Measurements from ENCODE around the gene TTF2. TPM values are rescaled to one million over a fixed set of nuclear protein-coding genes. Genes with fewer than 3 reads are reported as not detected.

Gene TTF2
- total RNA-seq (2022) (31.9 and 33.4 TPM in 2 replicates), Bru-seq, nascent RNA (percentile 75 among the genes with signal in this experiment), BruChase-seq, experiment 1, labeled RNA remaining after a 2-hour chase (percentile 80 among the genes with signal in this experiment), BruChase-seq, experiment 2, labeled RNA remaining after a 6-hour chase (percentile 76 among the genes with signal in this experiment)
- long read RNA-seq, full-length matches to known transcripts: 8 of 22 reads
- long read RNA-seq, partial matches to known transcripts: 4 of 22 reads
- long read RNA-seq, other reads (novel, unspliced or antisense): 10 of 22 reads

GRCh38 chr1:117059678-117060440 lies at the start of gene TTF2:
TSS of gene TTF2 (plus strand) at chr1:117060326. CDS start at chr1:117060347, 21 bp downstream.
- ChIA-PET POLR2A (interaction anchor here (0.8 to 1.8 kb wide), 4 partner anchors 12 to 217 kb away, joined by 3 to 7 read pairs (median 4); no protein-coding TSS in a partner anchor), CTCF (interaction anchor here (0.7 to 1.8 kb wide), 11 partner anchors 21 to 485 kb away, joined by 3 to 7 read pairs (median 4); no protein-coding TSS in a partner anchor)
- no peaks in the 10 kb centered on the region for H3K4me1 Mint-ChIP-seq (ENCODE audit: low read depth, unreplicated experiment)
- intact Hi-C loops (cut with micrococcal nuclease; ENCODE audit: unreplicated experiment): loop anchor here (1.0 to 10.0 kb wide), 4 partner anchors 61 to 205 kb away; partner anchors contain the start of gene TRIM45
- peaks cover 8% of the 10 kb centered on the region for H3K36me3 Mint-ChIP-seq (ENCODE audit: insufficient read depth, unreplicated experiment)
- H3K9me3 Mint-ChIP-seq (ENCODE audit: unreplicated experiment): no peaks in the 10 kb centered on the region
- peak in 1 of 2 experiments; percentile 5 for TF ChIP-seq CTCF (IDR thresholded peaks at IDR 0.05; ENCODE audit: insufficient read depth in 1 of 2, low read depth in 1 of 2, low read length in 1 of 2, severe bottlenecking in 1 of 2, unreplicated experiment in 1 of 2)
- H3K4me3 Mint-ChIP-seq (ENCODE audit: unreplicated experiment): no peak within 1 kb of the TSS
- peak within 1 kb of the TSS; percentile 64 for H3K4me3 ChIP-seq (ENCODE audit: low read depth, low read length)
- BruUV-seq (replicated peaks): no TSS peak
- no peaks in the 10 kb centered on the region; the same call in 1 of the 2 replicates for H3K4me1 ChIP-seq
- no peak within 1 kb of the TSS for H3K27ac Mint-ChIP-seq (ENCODE audit: unreplicated experiment)
- H3K27me3 ChIP-seq (replicated peaks; ENCODE audit: control insufficient read depth, insufficient read depth, low read length): no peaks in the 10 kb centered on the region
- H3K36me3 ChIP-seq (ENCODE audit: control insufficient read depth, insufficient read depth, low read length): no peaks in the 10 kb centered on the region
- H3K9me3 ChIP-seq: no peaks in the 10 kb centered on the region
- DNase-seq: peak; percentile 95 to 97
- H3K27me3 Mint-ChIP-seq (ENCODE audit: insufficient read depth, unreplicated experiment): no peaks in the 10 kb centered on the region

- Mint-ChIP-seq H3K27ac (ENCODE audit: unreplicated experiment) (no peak overlapping the region), H3K4me1 (ENCODE audit: low read depth, unreplicated experiment) (peaks cover 5% of the 10 kb centered on the region), H3K27me3 (ENCODE audit: insufficient read depth, unreplicated experiment) (no peaks in the 10 kb centered on the region), H3K9me3 (ENCODE audit: unreplicated experiment) (no peaks in the 10 kb centered on the region), H3K4me3 (ENCODE audit: unreplicated experiment) (no peak overlapping the region), H3K36me3 (ENCODE audit: insufficient read depth, unreplicated experiment) (no peaks in the 10 kb centered on the region)
- CTCF ChIA-PET: no interaction called here
- Histone ChIP-seq H3K27me3 (replicated peaks; ENCODE audit: control insufficient read depth, insufficient read depth, low read length) (no peaks in the 10 kb centered on the region), H3K4me3 (ENCODE audit: low read depth, low read length) (no peak overlapping the region), H3K4me1 (0 out of 2 replicates have a peak, but pooled peaks cover 7% of the 10 kb centered on the region), H3K9me3 (no peaks in the 10 kb centered on the region), H3K36me3 (ENCODE audit: control insufficient read depth, insufficient read depth, low read length) (no peaks in the 10 kb centered on the region)
- intact Hi-C loops (cut with micrococcal nuclease; ENCODE audit: unreplicated experiment): no loop called here
- DNase-seq: no peak
- TF ChIP-seq CTCF (IDR thresholded peaks at IDR 0.05; ENCODE audit: insufficient read depth in 1 of 2, low read depth in 1 of 2, low read length in 1 of 2, severe bottlenecking in 1 of 2, unreplicated experiment in 1 of 2): no peak
- no TSS peak for BruUV-seq (replicated peaks)
- POLR2A ChIA-PET: no interaction called here
Measured at GRCh38 chr1:117011334-117011733, 48.8 kb upstream of the TTF2 start.

GRCh38 chr1:117013309-117013858 lies 46.7 kb upstream of the TTF2 start:
- Mint-ChIP-seq H3K4me1 (ENCODE audit: low read depth, unreplicated experiment) (peaks cover 5% of the 10 kb centered on the region), H3K9me3 (ENCODE audit: unreplicated experiment) (no peaks in the 10 kb centered on the region), H3K27me3 (ENCODE audit: insufficient read depth, unreplicated experiment) (no peaks in the 10 kb centered on the region), H3K36me3 (ENCODE audit: insufficient read depth, unreplicated experiment) (no peaks in the 10 kb centered on the region), H3K27ac (ENCODE audit: unreplicated experiment) (no peak overlapping the region), H3K4me3 (ENCODE audit: unreplicated experiment) (no peak overlapping the region)
- ChIA-PET POLR2A (interaction anchor here (0.6 to 0.8 kb wide), 2 partner anchors 27 to 39 kb away, joined by 3 to 6 read pairs; no protein-coding TSS in a partner anchor), CTCF (no interaction called here)
- Histone ChIP-seq H3K4me1 (0 out of 2 replicates have a peak, but pooled peaks cover 7% of the 10 kb centered on the region), H3K4me3 (ENCODE audit: low read depth, low read length) (no peak overlapping the region), H3K9me3 (no peaks in the 10 kb centered on the region), H3K36me3 (ENCODE audit: control insufficient read depth, insufficient read depth, low read length) (no peaks in the 10 kb centered on the region), H3K27me3 (replicated peaks; ENCODE audit: control insufficient read depth, insufficient read depth, low read length) (no peaks in the 10 kb centered on the region)
- DNase-seq: peak; percentile 48 to 53
- BruUV-seq (replicated peaks): no TSS peak
- TF ChIP-seq CTCF (IDR thresholded peaks at IDR 0.05; ENCODE audit: insufficient read depth in 1 of 2, low read depth in 1 of 2, low read length in 1 of 2, severe bottlenecking in 1 of 2, unreplicated experiment in 1 of 2): no peak
- intact Hi-C loops (cut with micrococcal nuclease; ENCODE audit: unreplicated experiment): loop anchor here (1.0 kb wide), 1 partner anchor 31 kb away; no protein-coding TSS in a partner anchor

Measured in Caco-2 (cell line).